HG02884 (cell line): ENCODE results near the gene R3HDM1.

Experiments used
- ATAC-seq: cut with Tn5 transposase; IDR thresholded peaks from one replicate; pipeline ENCODE4 v1.9.1; 2021; ENCODE audit warnings: mild to moderate bottlenecking, moderate library complexity; ENCODE audit not compliant: unreplicated experiment

Gene R3HDM1

GRCh38 chr2:135773319-135773718 is 242.0 kb downstream of the R3HDM1 start:
- no peak for ATAC-seq

- no peak for ATAC-seq
These were observed 242.6 kb downstream of the R3HDM1 start for GRCh38 chr2:135773917-135774316.
